ENCODE measurements around the gene MFRP. TPM values are rescaled to one million over a fixed set of nuclear protein-coding genes. Genes with fewer than 3 reads are reported as not detected.
"Not testable (repeated sequence)": the region's sequence is repeated elsewhere in the genome, so short reads cannot be mapped to it uniquely, and the experiment has no call there.

Gene MFRP
- not detected for total RNA-seq

DNA sequence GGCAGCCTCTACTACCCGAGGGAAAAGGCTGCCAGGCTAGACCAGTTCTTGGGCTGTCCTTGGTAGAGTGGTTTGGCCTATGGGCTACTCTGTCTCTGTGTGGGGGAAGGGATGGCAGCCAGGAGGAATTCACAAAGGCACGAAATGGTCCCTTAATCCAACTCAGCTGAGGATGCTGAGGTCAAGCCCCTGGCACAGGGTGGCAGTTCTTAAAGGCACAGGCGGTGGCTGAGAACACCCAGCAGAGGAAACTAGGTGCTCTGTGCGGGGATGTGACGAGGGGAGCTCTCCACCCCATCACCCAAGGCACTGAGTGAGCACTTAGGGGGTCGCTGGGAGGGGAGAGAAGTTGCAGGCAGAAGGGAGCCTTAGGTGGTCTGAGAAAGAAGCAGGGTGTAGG is at the start of gene MFRP:
Gene MFRP, minus strand, starts transcription at position 101 of the 400 bp plus-strand sequence. CDS start 192 bp downstream, outside the sequence.
- DNase-seq (ENCODE audit: low read depth in 2 of 3, low spot score in 2 of 3), result no peak

DNA sequence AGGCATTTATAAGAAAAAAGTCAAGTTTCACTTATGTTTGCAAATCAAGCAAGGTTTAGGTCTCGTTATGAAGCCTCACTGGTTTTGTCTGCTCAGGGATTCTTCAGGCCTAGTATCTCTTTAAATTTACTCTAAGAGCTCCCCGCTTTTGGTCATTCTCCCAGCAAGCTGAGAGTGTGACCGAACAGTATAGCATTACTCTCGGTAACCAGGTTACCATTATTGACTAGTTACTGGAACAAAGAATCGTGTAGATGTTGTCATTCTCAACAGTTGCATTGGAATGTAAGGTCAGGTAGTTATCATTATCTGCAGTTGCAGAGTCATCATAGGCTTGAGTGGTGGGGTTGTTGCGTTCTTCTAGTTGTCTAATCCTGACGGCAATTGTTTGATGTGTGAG is 44.8 kb upstream of the MFRP start:
- no peak for DNase-seq (ENCODE audit: low read depth in 2 of 3, low spot score in 2 of 3)

DNA sequence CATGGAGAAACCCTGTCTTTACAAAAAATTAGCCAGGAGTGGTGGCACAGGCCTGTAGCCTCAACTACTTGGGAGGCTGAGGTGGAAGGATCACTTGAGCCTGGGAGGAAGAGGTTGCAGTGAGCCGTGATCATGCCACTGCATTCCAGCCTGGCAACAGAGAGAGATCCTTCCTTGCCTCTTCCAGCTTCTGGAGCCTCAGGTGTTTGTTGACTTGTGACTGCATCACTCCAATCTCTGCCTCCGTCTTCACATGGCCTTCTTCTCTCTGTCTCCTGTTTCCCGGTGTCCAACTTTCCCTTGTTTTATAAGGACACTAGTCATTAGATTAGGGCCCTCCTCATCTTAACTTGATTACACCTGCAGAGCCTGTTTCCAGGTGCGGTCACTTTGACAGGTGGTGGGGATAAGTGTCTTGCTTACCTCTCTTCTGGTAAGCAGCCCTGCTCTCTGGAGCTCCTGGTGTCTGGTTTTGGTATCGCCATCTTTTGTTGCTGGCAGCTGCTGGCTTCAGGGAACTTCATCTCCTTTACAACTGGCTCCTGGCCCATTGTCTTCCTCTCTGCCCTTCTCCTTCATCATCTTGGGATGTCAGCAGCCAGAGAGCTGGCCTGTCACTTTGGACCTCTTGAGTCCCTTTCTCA is 43.2 kb upstream of the MFRP start:
- peak in 1 of 3 donors; percentile 24 for DNase-seq (ENCODE audit: low read depth in 2 of 3, low spot score in 2 of 3)

DNA sequence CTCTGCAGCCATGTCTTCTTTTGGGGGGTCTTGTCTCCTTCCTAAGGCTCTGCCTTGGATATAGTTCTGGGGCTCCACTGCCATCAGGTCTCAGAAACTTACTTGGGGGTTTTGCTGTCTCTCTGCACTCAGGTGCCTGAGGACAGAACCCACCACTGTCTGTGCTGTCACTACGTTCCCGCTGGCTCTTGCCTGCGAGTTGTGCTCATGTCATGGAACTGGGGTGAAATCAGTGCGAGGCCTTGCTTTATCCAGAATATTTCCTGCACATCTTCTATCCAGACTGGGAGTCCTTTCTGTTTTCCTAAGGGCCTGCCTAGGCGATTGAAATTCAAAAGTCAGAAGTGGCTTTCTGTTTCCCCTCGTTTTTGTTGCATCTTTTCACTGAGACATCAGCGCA is 41.6 kb upstream of the MFRP start:
- DNase-seq (ENCODE audit: low read depth in 2 of 3, low spot score in 2 of 3), result no peak

DNA sequence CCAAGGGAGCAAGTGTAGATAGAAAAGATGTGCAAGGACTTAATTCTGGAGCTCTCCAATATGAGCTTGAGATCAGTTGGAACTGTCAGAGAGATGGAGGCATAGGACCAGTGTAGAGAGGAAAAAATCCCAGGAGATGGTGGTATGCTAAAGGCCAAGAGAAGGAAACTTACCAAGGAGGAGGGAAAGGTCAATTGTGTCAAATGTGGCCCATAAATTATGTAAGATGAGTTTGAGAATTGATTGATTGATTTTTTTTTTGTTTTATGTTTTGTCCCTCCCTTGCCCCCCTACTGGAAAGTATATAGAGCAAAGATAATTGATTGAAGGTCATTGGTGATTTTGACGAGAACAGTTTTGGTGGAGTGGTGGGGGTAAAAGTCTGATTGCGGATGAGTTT is 37.8 kb upstream of the MFRP start:
- no peak for DNase-seq (ENCODE audit: low read depth in 2 of 3, low spot score in 2 of 3)

DNA sequence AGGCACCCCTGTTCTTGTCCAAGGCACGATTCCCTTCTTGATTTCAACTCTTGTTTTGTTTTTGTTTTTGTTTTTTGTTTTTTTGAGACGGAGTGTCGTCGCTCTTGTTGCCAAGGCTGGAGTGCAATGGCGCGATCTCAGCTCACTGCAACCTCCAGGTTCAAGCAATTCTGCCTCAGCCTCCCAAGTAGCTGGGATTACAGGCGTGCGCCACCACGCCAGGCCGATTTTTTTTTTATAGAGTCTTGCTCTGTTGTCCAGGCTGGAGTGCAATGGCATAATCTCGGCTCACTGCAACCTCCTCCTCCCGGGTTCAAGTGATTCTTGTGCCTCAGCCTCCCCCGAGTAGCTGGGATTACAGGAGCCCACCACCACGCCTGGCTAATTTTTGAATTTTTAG is 36.0 kb upstream of the MFRP start:
- not testable (repeated sequence) for DNase-seq (ENCODE audit: low read depth in 2 of 3, low spot score in 2 of 3)

DNA sequence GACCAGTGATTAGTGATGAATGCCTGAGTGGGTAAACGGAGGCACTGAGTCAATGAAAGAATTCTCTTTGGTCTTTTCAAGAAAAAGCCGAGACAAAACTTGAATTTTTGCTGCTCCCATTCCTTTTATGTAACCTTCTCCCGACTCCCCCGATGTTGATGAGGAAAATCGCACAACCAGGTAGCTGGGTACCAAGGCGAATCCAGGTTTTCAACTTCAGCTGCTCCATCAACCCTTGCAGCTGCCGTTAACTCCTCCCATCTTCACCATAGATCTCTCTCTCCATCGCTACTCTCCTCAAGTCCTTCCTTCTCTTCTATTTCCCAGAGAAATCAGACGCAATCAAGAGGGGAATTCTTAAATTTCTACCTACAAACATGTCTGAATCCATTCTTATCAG is 35.6 kb upstream of the MFRP start:
- DNase-seq (ENCODE audit: low read depth in 2 of 3, low spot score in 2 of 3), result no peak

DNA sequence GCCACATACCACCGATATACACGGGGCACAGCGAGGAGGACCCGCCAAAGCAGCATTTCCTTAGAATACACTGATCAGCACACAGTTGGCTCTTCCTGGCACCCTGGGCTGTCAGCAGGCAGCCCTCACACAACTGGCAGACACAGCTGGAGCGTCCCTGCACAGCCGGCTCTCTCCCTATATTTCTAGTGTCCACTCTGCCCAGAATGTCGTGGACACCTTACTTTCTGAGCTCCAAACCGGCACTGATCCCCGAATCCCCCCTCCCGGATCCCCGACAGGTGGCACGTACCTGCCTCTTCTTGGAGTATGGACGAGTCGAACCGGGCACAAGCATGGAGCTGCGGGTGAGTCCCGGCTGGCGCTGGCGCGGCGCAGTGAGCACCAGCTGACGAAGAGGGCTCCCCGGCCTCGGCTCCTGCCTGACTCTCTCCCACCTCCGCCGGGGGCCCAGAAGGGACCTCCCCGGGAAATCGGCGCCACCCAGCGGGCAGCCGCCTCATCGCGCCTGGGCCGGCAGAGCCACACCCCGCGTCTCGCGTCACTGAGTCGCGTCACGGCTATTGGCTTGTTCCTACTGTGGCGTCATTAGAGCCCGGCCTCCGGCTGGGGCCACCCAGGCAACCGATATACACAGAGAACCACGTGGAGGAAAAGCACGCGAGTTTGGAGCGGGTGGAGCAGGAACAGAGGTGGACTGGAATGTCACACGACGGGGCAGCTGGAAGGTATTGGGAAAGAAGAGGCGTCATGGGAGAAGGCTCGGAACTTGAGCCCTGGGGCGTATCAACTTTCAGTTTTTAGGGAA is 34.9 kb upstream of the MFRP start, which contains the start of gene USP2:
Gene USP2, minus strand, starts transcription at position 510 of the 808 bp plus-strand sequence. CDS start 8,210 bp downstream, outside the sequence.
- peak; percentile 94 to 96 (median 95) for DNase-seq (ENCODE audit: low read depth in 2 of 3, low spot score in 2 of 3)

DNA sequence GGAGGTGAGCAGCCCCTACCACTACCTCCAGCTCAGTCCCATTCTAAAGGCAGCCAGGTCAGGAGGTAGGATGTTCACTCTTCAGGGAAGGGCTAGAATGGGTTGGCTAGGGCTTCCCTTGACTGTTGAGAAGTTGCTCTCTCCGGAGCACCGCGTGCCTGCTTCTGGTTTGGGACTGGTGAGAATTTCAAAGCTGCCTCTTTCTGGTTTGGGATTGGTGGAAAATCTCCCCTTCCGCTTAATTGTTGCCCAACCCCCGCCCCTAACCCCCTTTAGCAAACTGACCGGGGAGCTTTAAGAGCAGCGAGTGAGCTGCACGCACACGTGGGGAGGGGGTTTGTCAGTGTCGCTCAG is 34.3 kb upstream of the MFRP start:
- peak in 1 of 3 donors; percentile 19 for DNase-seq (ENCODE audit: low read depth in 2 of 3, low spot score in 2 of 3)

DNA sequence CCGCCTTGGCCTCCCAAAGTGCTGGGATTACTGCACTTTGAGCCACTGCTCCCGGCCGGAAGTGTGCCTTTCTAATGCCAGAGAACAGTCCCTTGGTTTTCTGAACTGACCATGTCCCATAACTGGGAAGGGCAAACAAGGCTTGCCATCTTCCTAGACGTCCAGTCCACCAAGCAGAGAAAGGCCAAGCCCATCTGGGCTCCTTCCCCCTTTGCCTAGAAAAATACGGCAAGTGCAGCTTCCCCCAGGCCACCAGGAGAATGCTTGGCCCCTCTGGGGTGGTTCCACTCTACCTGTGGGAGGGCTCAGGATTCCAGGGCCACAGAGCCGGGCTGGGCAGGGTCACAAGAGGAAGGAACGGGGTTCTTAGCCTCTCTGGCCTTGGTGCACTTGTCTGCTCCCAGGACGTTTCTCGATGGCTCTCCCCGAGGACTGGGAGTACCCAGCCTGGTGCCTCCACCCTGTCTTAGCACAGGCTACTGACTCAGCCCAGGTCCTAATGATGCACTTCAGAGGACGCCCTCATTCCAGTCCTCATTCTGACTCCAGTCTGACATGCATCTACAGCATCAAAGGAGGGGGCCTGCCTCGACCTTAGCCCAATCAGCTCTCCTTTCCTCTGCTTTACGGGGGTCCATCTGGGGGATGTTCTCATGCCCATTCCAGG is 33.8 kb upstream of the MFRP start:
- DNase-seq (ENCODE audit: low read depth in 2 of 3, low spot score in 2 of 3), result no peak

DNA sequence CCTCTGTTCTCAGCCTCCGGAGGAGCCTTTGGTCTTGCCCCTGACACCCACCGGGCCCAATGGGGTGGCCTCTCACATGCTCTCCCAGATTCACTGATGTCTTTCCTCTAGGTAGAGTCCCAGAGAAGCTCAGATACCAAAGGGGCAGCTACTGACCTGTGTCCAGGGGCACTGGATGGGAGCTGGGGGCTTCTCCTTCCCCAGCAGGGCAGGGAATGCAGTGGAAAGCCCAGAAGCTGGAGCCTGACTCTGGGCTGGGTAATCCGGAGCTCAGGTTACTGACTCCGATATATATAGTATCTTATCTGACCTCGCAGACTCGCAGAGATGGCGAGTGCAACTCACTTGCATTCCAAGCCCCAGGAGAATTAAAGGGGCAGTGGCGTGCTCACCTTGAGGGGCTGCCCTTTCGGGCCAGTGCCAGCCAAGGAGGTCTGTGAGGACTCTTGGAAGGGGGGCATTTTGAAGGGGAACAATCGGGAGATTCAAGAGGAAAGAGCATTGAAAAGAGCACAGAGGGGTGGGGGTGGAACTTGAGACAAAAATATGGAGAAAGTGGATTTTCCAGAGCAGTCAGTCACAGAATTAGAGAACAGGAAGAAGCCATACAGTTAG is 32.5 kb upstream of the MFRP start:
- no peak for DNase-seq (ENCODE audit: low read depth in 2 of 3, low spot score in 2 of 3)

DNA sequence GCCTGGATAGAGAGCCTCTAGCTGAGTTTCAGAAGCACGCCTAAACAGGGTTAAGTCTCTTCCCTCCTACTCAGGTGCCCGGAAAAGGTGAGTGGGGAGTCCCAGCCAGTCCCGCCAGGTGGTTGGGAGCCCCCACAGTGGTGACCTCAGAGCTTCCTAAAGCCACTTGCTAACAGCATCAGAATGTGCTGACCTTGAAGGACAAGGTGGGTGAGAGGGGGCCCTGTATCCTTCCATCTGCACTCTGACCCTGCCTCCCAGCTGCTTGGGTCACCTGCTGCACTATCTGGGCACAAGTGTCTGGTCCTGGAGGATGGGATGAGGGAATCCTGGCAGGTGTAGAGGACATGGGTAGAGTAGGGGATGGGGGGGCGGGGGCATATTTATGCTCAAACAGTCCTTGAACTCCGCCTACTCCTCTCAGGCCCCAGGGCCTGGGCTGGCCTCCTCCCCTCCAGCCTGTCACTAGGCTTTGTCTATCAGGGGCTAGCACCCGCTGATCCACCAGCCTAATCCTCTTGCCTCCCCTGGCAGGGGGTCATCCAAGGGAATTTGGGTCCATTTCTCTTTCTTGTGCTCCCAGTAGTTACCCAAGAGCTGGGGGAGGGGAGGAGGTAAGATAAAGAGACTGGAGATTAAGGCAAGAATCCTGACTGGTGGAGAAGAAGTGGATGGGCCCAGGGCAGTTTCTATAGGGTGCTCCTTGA is 31.6 kb upstream of the MFRP start:
- DNase-seq (ENCODE audit: low read depth in 2 of 3, low spot score in 2 of 3), result no peak

DNA sequence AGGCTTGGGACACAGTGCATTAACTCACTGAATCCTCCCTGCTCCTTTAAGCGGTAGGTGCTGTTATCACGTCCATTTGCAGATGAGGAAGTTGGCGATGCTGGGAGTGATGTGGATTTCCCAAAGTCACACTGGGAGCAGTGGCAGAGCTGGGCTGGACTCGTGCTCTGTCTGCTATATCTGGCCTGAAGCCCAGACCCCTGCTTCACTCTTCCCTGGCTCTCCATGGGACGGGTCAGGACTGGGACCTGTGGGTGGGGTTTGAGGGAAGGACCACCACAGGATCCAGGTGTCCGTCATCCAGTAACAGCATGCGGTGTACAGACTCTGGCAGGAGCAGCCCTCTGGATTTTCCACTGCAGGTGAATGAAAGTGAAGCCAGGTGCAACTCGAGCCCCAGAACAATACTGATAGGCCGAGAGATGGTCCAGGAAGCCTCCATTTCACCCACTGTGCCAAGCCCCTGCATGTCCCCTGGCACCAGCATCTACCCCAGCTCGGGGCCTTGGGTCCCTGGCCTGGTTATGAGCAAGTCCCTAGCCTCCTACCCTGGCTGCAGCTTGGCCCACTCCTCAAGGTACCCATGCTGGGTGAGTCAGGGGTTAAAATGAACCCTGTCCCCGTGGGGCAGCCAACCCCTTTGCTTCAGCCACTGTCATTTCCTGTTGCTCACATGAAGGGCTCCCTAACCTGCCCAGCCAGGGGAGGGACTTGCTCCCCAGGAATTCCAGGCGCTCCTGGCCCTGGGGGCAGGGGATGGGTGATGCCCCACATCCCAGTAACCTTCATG is 30.8 kb upstream of the MFRP start:
- DNase-seq (ENCODE audit: low read depth in 2 of 3, low spot score in 2 of 3), result no peak

DNA sequence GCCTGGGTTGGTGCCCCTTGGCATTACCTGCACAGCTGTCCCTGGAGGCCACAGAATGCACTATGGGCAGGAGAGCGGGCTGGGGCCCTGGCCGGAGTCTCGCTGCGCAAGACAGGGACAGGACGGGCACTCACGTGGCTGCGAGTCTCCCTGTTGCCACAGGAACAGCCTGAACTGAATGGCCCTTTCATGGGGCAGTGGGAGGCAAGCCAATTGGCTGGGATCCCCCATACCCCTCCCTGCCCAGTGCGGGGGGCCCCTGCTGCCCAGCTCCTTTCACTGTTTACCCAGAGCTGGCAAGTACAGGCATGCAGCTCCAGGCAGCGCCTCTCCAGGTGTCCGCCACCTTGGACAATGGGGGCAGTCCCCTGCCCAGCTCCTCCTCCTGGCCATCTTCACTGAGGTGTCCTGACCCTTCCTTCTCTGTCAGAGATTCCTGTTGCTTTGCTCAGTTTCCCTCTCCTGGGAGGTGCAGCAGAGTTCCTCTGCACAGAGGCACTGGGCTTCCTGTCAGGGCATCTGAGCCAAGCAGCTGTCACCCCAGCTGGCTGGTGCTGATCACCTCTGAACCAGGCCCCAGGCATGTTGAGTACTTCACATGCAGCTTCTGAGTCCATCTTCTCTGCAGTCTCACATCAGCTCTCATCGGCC is 29.8 kb upstream of the MFRP start:
- DNase-seq (ENCODE audit: low read depth in 2 of 3, low spot score in 2 of 3), result no peak

DNA sequence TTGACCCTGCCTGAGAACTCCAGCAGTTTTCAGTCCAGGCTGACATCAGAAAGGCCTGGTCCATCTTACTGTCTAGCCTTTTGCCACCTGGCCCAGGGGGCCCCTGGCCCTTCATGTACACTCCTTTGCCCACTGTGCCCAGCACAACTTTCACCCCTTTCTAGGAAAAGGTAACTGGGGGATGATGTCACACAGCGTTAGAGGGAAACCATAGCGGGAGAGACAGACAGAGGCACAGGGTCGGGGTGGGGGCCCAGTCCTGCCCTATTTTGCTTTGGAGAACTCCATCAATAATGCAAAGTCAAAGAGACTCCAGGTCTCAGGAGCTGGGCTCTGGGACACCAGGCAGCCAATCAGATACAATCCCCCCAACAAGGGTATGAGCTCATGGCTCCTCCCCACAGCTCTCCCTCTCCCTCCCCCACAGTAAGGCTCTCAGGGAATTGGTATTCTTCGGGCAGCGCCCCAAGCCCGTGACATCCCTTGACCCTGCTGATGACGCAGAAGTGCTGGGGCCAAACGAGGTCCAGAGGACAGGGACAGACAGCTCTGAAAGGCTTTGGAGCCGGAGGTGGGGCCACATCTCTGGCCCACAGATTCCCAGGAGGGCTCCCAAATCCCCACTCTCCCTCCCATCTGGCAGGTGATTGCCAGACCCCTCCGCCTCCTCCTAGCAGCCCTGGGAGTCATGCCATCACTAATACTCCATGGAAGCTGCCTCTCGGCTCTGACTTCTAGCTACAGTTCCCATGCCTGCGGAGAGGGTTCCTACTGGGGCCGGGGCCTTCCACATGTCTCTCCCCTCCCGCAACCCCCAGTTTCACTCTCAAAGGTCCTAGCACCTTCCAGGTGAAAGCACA is 29.1 kb upstream of the MFRP start:
- no peak for DNase-seq (ENCODE audit: low read depth in 2 of 3, low spot score in 2 of 3)

DNA sequence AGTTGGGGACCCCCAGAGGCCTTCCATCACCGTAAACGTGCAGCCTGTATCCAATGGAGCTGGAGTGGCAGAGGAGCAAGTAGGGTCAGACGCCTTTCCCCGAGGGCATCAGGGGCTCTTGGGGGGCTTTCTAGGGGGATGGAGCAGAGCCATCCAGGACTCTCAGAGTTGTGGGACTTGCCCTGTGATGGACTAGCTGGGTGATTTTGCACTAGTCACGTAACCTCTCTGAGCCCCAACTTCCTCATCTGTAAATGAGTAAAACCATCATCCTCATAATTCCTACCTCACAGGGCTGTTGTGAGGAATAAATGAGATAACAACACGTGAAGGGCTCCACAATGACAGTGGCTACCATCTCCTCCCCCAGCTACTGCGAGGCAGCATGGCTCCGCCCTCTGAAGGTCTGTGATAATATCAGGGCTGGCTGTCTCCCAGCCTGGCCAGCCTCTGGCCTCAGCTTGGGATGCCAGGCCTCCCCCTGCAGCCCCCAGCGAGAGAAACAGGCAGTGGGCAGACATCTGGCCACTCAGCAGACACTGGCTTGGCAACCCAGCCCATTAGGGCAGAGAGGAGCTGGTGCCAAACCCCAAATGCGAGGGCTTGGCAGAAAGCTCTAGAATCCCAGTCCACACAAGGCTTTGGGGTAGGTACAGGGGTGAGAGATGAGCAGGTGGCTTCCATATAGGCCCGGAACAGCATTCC is 28.3 kb upstream of the MFRP start:
- DNase-seq (ENCODE audit: low read depth in 2 of 3, low spot score in 2 of 3), result no peak

DNA sequence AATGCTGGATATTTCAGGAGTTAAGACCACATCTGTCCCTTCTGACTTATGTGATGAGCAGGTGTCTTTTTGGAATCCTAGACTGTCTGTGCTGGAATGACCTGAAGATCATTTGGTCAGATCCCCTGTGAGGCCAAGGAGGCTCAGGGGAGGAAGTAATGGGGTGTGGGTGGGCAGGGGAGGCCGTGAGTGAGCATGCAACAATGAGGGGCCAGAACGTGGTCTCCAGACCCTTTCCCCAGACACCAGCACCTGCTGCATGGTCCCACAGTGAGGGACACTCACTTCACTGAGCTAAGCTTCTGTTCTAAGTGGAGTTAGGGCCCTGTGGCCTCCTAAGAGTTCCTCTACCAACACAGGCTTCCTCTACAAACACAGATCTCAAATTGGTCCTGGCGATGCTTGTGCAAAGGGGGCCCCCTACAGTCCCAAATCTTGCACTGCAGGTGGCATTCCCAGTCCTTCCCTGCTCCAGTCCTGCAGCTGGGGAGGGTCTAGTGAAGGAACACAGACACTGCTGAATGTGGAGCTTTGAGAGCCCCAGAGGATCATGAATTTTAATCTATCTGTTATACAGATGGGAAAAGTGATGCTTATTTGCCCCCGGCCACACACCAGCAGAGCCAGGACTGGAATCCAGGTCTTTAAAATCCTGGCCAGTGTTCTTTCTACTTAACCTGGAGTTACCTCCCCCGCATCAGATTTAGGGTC is 27.6 kb upstream of the MFRP start:
- peak in 2 of 3 donors; percentile 31 to 55 for DNase-seq (ENCODE audit: low read depth in 2 of 3, low spot score in 2 of 3)
